Astrocyte (in vitro differentiated cells and primary cell): Measurements from ENCODE around the gene HEY2. TPM values are rescaled to one million over a fixed set of nuclear protein-coding genes. Genes with fewer than 3 reads are reported as not detected.

Source experiments
- DNase-seq: peaks from one replicate; pipeline ENCODE4 v3.0.0-alpha.2; 2010; ENCODE audit warnings: low read depth
- FAIRE-seq: peaks from 2 replicates; lab custom pipeline; 2011; peaks lifted over from hg19 to GRCh38; lab: Jason Lieb, UNC
- H2AFZ ChIP-seq: 2 replicates; pipeline ENCODE4 v1.6.0; 2012; ENCODE audit warnings: low read depth, low read length, inconsistent platforms
- H3K27ac ChIP-seq: 2 replicates; pipeline ENCODE4 v1.5.1; 2011; ENCODE audit warnings: low read depth, low read length, inconsistent platforms
- H3K27me3 ChIP-seq: 2 replicates; pipeline ENCODE4 v1.6.0; 2011; ENCODE audit warnings: low read length, inconsistent platforms; ENCODE audit not compliant: insufficient read depth
- H3K36me3 ChIP-seq: 2 replicates; pipeline ENCODE4 v1.5.1; 2011; ENCODE audit warnings: low read length, inconsistent platforms; ENCODE audit not compliant: insufficient read depth
- H3K4me1 ChIP-seq: 2 replicates; pipeline ENCODE4 v1.5.1; 2011; ENCODE audit warnings: low read length, inconsistent platforms; ENCODE audit not compliant: insufficient read depth
- H3K4me2 ChIP-seq: 2 replicates; pipeline ENCODE4 v1.6.0; 2012; ENCODE audit warnings: low read length, inconsistent platforms
- H3K4me3 ChIP-seq: 2 replicates; pipeline ENCODE4 v1.5.1; 2011; ENCODE audit warnings: low read depth, mild to moderate bottlenecking, low read length, inconsistent platforms; ENCODE audit not compliant: insufficient read depth
- H3K79me2 ChIP-seq: 2 replicates; pipeline ENCODE4 v1.6.0; 2012; ENCODE audit warnings: mild to moderate bottlenecking, low read length, inconsistent platforms; ENCODE audit not compliant: insufficient read depth
- H3K9ac ChIP-seq: 2 replicates; pipeline ENCODE4 v1.6.0; 2012; ENCODE audit warnings: mild to moderate bottlenecking, low read length, inconsistent platforms
- H3K9me3 ChIP-seq: 2 replicates; pipeline ENCODE4 v1.5.1; 2012; ENCODE audit warnings: low read depth, mild to moderate bottlenecking, low read length, inconsistent platforms; ENCODE audit not compliant: insufficient read depth
- H4K20me1 ChIP-seq: 2 replicates; pipeline ENCODE4 v1.6.0; 2012; ENCODE audit warnings: low read length, inconsistent platforms; ENCODE audit not compliant: insufficient read depth
- H3K27ac Mint-ChIP-seq: one replicate; pipeline ENCODE4 v1.8.0; 2021; ENCODE audit warnings: mild to moderate bottlenecking, mixed read lengths; ENCODE audit not compliant: unreplicated experiment
- H3K27me3 Mint-ChIP-seq: one replicate; pipeline ENCODE4 v1.8.0; 2021; ENCODE audit warnings: low read depth, mixed read lengths; ENCODE audit not compliant: unreplicated experiment
- H3K36me3 Mint-ChIP-seq: one replicate; pipeline ENCODE4 v1.8.0; 2021; ENCODE audit warnings: low read depth, mixed read lengths; ENCODE audit not compliant: unreplicated experiment
- H3K4me1 Mint-ChIP-seq: one replicate; pipeline ENCODE4 v1.8.0; 2021; ENCODE audit warnings: low read depth, mixed read lengths; ENCODE audit not compliant: unreplicated experiment
- H3K4me3 Mint-ChIP-seq: one replicate; pipeline ENCODE4 v1.8.0; 2021; ENCODE audit warnings: mild to moderate bottlenecking, moderate library complexity, mixed read lengths; ENCODE audit not compliant: unreplicated experiment
- H3K9me3 Mint-ChIP-seq: one replicate; pipeline ENCODE4 v1.8.0; 2021; ENCODE audit warnings: mild to moderate bottlenecking, mixed read lengths; ENCODE audit not compliant: unreplicated experiment
- CTCF ChIP-seq: IDR thresholded peaks from 2 replicates; pipeline ENCODE4 v1.5.1; 2011; ENCODE audit warnings: low read depth, mild to moderate bottlenecking, inconsistent platforms, low read length, moderate library complexity; ENCODE audit not compliant: insufficient read depth
- EZH2 ChIP-seq: IDR thresholded peaks from 2 replicates; pipeline ENCODE4 v1.6.1; 2012; ENCODE audit warnings: mild to moderate bottlenecking, low read length, inconsistent platforms; ENCODE audit not compliant: insufficient read depth
- total RNA-seq: library from RNA; stranded (reverse); gene quantifications from 2 replicates; pipeline ENCODE4 v1.2.1, GENCODE V29; 2021

Gene HEY2
- total RNA-seq, 1 donor from 2014 or later = 1.0 TPM

GRCh38 chr6:125765944-125766343, 16.5 kb downstream of the HEY2 start:
- Histone ChIP-seq H3K79me2 (no peaks in the 10 kb centered on the region), H3K36me3 (no peaks in the 10 kb centered on the region), H3K9ac (no peak overlapping the region), H3K4me3 (no peak overlapping the region), H3K9me3 (no peaks in the 10 kb centered on the region), H3K4me1 (no peaks in the 10 kb centered on the region), H4K20me1 (no peaks in the 10 kb centered on the region), H2AFZ (no peak overlapping the region), H3K27me3 (no peaks in the 10 kb centered on the region), H3K4me2 (no peak overlapping the region), H3K27ac (no peak overlapping the region)
- DNase-seq = no peak
- H3K36me3 Mint-ChIP-seq = peaks cover 2% of the 10 kb centered on the region
- no peak for TF ChIP-seq CTCF
- TF ChIP-seq EZH2 = no peak
- H3K27me3 Mint-ChIP-seq = no peaks in the 10 kb centered on the region
- peaks cover 2% of the 10 kb centered on the region for H3K9me3 Mint-ChIP-seq
- no peak overlapping the region for H3K4me3 Mint-ChIP-seq
- H3K4me1 Mint-ChIP-seq = peaks cover 5% of the 10 kb centered on the region
- no peak overlapping the region for H3K27ac Mint-ChIP-seq
- FAIRE-seq = no peak

DNA sequence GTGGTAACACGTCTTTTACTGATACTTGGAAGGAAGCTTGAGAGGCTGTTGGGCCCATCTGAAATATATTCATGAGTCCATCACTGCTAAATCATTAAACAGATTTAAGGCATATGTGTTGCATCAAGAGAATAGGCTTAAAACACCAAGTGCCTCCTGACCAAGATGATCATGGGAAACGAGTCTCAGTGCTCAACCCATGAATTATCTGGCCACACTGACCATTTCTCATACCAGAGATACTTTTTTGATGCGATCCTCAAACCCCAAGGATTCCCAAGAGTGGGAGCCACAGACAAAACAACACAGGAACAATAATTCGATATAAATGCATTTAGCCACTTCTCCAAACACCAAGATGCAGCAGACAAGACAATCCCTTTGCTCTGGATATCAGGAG, 17.2 kb downstream of the HEY2 start:
- Histone ChIP-seq H3K27ac (no peak overlapping the region), H3K4me3 (no peak overlapping the region), H2AFZ (no peak overlapping the region), H3K4me1 (no peaks in the 10 kb centered on the region), H3K4me2 (no peak overlapping the region), H3K9ac (no peak overlapping the region), H3K36me3 (no peaks in the 10 kb centered on the region), H4K20me1 (no peaks in the 10 kb centered on the region), H3K79me2 (no peaks in the 10 kb centered on the region), H3K27me3 (no peaks in the 10 kb centered on the region), H3K9me3 (no peaks in the 10 kb centered on the region)
- H3K36me3 Mint-ChIP-seq = peaks cover 2% of the 10 kb centered on the region
- DNase-seq (no peak), FAIRE-seq (no peak)
- peaks cover 5% of the 10 kb centered on the region for H3K4me1 Mint-ChIP-seq
- no peak overlapping the region for H3K27ac Mint-ChIP-seq
- no peaks in the 10 kb centered on the region for H3K27me3 Mint-ChIP-seq
- H3K9me3 Mint-ChIP-seq = peaks cover 2% of the 10 kb centered on the region
- no peak for TF ChIP-seq EZH2
- TF ChIP-seq CTCF = no peak
- no peak overlapping the region for H3K4me3 Mint-ChIP-seq

GRCh38 chr6:125769147-125769783, 19.8 kb downstream of the HEY2 start:
- Histone ChIP-seq H2AFZ (no peak overlapping the region), H3K4me2 (no peak overlapping the region)
- peaks cover 2% of the 10 kb centered on the region for H3K4me1 Mint-ChIP-seq

More at GRCh38 chr6:125769147-125769783, 19.8 kb downstream of the HEY2 start:
- H3K27ac ChIP-seq = no peak overlapping the region
- no peaks in the 10 kb centered on the region for H3K27me3 Mint-ChIP-seq
- no peaks in the 10 kb centered on the region for H3K36me3 ChIP-seq
- TF ChIP-seq EZH2 (no peak), CTCF (no peak)
- H3K9ac ChIP-seq = no peak overlapping the region
- DNase-seq (no peak), FAIRE-seq (no peak)
- H3K79me2 ChIP-seq = no peaks in the 10 kb centered on the region
- H3K4me3 ChIP-seq = no peak overlapping the region
- no peaks in the 10 kb centered on the region for H4K20me1 ChIP-seq
- H3K36me3 Mint-ChIP-seq = peaks cover 2% of the 10 kb centered on the region
- peaks cover 2% of the 10 kb centered on the region for H3K9me3 Mint-ChIP-seq
- no peaks in the 10 kb centered on the region for H3K9me3 ChIP-seq
- H3K4me1 ChIP-seq = no peaks in the 10 kb centered on the region
- no peaks in the 10 kb centered on the region for H3K27me3 ChIP-seq
- H3K27ac Mint-ChIP-seq = no peak overlapping the region
- no peak overlapping the region for H3K4me3 Mint-ChIP-seq
